ENCODE data around the gene TMEM198. TPM values are rescaled to one million over a fixed set of nuclear protein-coding genes. Genes with fewer than 3 reads are reported as not detected.

TMEM198 gene
- polyA plus RNA-seq, 2 donors, result 1.6 to 1.7 TPM

DNA sequence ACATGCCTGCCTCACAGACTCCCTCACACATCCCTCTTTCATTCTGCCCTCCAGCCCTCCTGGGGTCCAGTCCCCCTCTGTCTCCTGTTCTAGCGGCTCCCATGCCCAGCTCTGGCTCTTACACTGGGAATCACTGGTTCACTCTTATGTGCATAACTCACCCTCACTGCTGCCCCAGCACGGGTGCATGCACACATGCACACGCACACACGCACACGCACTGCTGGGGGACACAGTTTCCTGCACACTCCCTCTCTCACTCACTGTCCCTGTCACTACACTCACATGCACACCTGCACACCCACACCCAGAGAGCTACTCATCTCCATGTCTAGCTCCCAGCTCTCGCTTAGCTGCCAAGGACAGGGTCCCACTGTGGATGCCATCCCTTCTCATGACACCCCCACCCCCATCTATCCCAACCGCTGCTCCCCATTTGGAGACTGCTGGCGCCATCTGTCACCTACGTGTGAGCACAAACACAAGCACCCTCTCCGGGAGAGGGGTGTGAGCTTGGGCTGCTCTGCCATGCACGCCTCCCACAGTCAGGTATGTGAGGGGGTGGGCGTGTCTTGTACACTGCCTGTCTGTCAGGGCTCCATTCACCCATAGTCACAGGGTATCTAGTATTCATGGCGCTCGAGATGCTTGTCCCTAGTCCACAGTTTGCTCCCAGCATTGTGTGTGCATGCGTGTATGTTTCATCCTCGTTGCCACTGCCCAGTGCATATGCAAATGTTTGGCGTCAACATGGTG is 27.8 kb upstream of the TMEM198 start:
- no peak overlapping the region for H3K27ac ChIP-seq (ENCODE audit: low read depth in 2 of 2, low read length in 1 of 2)
- no peaks in the 10 kb centered on the region for H3K36me3 ChIP-seq (ENCODE audit: control insufficient read depth in 2 of 2, insufficient read depth in 2 of 2, low read length in 1 of 2)
- H3K27me3 ChIP-seq (ENCODE audit: control insufficient read depth in 1 of 2, insufficient read depth in 2 of 2, low read length in 2 of 2), result peaks cover 0 to 16% of the 10 kb centered on the region in 2 donors
- 56% methylated on average over 17 of the region's 17 CpGs for WGBS, 2 donors
- H3K4me3 ChIP-seq (ENCODE audit: low read depth in 1 of 2, low read length in 2 of 2), result no peak overlapping the region
- H3K9me3 ChIP-seq (ENCODE audit: control insufficient read depth in 2 of 2, insufficient read depth in 1 of 2, low read depth in 1 of 2, low read length in 1 of 2), result no peaks in the 10 kb centered on the region
- no peaks in the 10 kb centered on the region for H3K4me1 ChIP-seq (ENCODE audit: control insufficient read depth in 2 of 2, insufficient read depth in 2 of 2, low read length in 1 of 2)

DNA sequence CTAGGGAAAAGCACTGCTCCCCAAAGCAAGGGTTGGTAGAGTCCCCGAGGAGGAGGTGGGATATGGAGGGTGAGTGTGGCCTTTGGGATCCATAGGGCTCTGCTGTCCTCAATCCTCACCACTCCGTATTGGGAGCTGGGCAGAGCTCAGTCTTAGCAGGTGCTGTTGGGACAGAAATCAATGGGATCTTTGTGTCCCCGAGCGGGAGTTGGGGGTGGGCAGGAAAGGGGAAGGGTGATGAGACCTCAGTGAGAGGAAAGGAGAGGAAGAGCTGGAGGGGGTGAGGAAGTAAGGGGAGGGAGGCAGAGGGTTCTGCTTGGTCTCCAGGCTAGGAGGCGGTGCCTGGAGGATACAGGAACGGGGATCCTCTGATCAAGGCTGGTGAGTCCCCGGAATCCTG is 26.9 kb upstream of the TMEM198 start:
- WGBS, 2 donors, result 60 to 64% methylated on average over 7 of the region's 7 CpGs
- Histone ChIP-seq H3K4me1 (ENCODE audit: control insufficient read depth in 2 of 2, insufficient read depth in 2 of 2, low read length in 1 of 2) (peaks cover 0 to 2% of the 10 kb centered on the region in 2 donors), H3K9me3 (ENCODE audit: control insufficient read depth in 2 of 2, insufficient read depth in 1 of 2, low read depth in 1 of 2, low read length in 1 of 2) (no peaks in the 10 kb centered on the region), H3K4me3 (ENCODE audit: low read depth in 1 of 2, low read length in 2 of 2) (no peak overlapping the region), H3K27me3 (ENCODE audit: control insufficient read depth in 1 of 2, insufficient read depth in 2 of 2, low read length in 2 of 2) (peaks cover 0 to 14% of the 10 kb centered on the region in 2 donors), H3K36me3 (ENCODE audit: control insufficient read depth in 2 of 2, insufficient read depth in 2 of 2, low read length in 1 of 2) (no peaks in the 10 kb centered on the region), H3K27ac (ENCODE audit: low read depth in 2 of 2, low read length in 1 of 2) (no peak overlapping the region)

DNA sequence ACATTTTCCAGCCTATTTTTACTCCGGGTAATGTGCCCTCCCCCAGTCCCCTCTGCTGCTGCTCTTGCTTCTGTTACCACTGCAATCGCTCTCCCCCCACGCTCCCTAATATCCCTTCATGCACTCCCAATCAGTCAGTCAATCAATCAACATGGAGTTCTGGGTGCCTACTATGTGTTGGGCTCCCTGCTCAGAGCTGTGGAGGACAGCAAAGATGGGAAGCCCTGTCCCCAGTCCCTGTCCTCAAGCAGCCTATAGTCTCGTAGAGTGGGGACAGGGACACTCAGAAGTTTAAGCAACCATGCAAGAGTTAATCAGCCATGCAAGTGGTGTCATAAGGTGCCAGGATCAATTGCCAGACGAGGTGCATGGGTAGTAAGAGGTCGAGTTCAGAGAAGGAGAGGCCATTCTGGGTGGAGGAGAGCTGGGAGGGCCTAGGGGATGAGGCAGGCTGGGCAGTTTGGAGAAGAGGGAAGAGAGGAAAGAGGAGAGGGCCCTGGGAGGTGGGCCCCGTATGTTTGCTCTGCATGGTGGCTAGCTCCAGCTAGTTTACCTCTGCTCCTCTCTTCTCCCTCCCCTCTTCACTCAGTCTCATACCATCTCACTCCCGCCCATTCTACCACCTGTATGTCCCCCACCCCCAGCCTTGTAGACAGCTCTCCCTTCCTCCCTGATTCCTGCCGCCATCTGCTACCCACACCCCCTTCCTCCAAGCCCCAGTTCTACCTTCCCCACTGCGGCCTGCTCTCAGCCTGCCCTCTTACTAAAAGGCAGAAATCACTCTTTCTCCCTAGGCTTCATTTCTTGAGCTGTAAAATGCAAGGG is 25.7 kb upstream of the TMEM198 start:
- Histone ChIP-seq H3K4me1 (ENCODE audit: control insufficient read depth in 2 of 2, insufficient read depth in 2 of 2, low read length in 1 of 2) (peaks cover 0 to 2% of the 10 kb centered on the region in 2 donors), H3K9me3 (ENCODE audit: control insufficient read depth in 2 of 2, insufficient read depth in 1 of 2, low read depth in 1 of 2, low read length in 1 of 2) (no peaks in the 10 kb centered on the region), H3K36me3 (ENCODE audit: control insufficient read depth in 2 of 2, insufficient read depth in 2 of 2, low read length in 1 of 2) (no peaks in the 10 kb centered on the region), H3K27me3 (ENCODE audit: control insufficient read depth in 1 of 2, insufficient read depth in 2 of 2, low read length in 2 of 2) (peaks cover 0 to 11% of the 10 kb centered on the region in 2 donors), H3K4me3 (ENCODE audit: low read depth in 1 of 2, low read length in 2 of 2) (no peak overlapping the region), H3K27ac (ENCODE audit: low read depth in 2 of 2, low read length in 1 of 2) (no peak overlapping the region)
- 60 to 61% methylated on average over 10 of the region's 10 CpGs for WGBS, 2 donors

DNA sequence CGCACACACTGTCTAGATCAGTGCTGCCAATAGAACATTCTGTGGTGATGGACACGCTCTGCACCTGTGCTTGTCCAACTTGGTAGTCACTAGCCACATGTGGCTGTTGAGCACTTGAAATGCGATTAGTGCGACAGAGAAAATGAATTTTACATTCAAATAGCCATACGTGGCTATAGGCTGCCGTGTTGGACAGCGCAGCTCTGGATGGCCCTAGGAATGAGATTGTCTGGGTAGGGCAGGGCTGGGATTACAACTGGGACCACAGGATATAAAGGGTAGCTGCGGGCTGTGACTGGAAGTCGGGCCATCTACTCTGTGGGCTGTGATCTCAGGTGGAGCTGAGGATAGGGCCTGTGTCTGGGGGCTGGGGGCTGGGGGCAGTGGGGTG is 24.3 kb upstream of the TMEM198 start:
- Histone ChIP-seq H3K9me3 (ENCODE audit: control insufficient read depth in 2 of 2, insufficient read depth in 1 of 2, low read depth in 1 of 2, low read length in 1 of 2) (no peaks in the 10 kb centered on the region), H3K27ac (ENCODE audit: low read depth in 2 of 2, low read length in 1 of 2) (no peak overlapping the region), H3K27me3 (ENCODE audit: control insufficient read depth in 1 of 2, insufficient read depth in 2 of 2, low read length in 2 of 2) (peaks cover 0 to 4% of the 10 kb centered on the region in 2 donors), H3K4me1 (ENCODE audit: control insufficient read depth in 2 of 2, insufficient read depth in 2 of 2, low read length in 1 of 2) (peaks cover 0 to 2% of the 10 kb centered on the region in 2 donors), H3K4me3 (ENCODE audit: low read depth in 1 of 2, low read length in 2 of 2) (no peak overlapping the region), H3K36me3 (ENCODE audit: control insufficient read depth in 2 of 2, insufficient read depth in 2 of 2, low read length in 1 of 2) (no peaks in the 10 kb centered on the region)
- WGBS, 2 donors, result 87 to 91% methylated on average over 9 of the region's 9 CpGs

DNA sequence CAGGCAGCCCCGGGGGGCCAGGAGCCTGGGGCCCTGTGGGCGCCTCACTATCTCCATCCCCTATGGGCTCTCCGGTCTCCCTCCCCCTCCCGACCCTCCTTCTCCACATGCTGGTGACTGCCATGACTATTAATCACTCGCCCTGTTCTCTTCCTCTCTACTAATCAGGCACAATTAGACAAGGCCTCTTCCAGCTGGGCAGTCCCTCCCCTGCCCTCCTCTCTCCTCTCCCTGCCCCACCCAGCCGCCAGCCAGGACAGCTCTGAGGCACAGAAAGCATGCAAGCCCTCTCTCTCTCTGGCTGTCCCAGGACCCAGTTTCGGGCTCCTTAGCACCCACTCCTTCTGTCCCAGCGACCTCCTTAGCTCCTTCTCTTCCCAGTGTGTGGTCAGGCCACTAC is 23.7 kb upstream of the TMEM198 start:
- Histone ChIP-seq H3K4me1 (ENCODE audit: control insufficient read depth in 2 of 2, insufficient read depth in 2 of 2, low read length in 1 of 2) (peaks cover 0 to 2% of the 10 kb centered on the region in 2 donors), H3K4me3 (ENCODE audit: low read depth in 1 of 2, low read length in 2 of 2) (no peak overlapping the region), H3K27me3 (ENCODE audit: control insufficient read depth in 1 of 2, insufficient read depth in 2 of 2, low read length in 2 of 2) (peaks cover 0 to 4% of the 10 kb centered on the region in 2 donors), H3K27ac (ENCODE audit: low read depth in 2 of 2, low read length in 1 of 2) (no peak overlapping the region), H3K9me3 (ENCODE audit: control insufficient read depth in 2 of 2, insufficient read depth in 1 of 2, low read depth in 1 of 2, low read length in 1 of 2) (no peaks in the 10 kb centered on the region), H3K36me3 (ENCODE audit: control insufficient read depth in 2 of 2, insufficient read depth in 2 of 2, low read length in 1 of 2) (no peaks in the 10 kb centered on the region)
- 68 to 71% methylated on average over 8 of the region's 8 CpGs for WGBS, 2 donors

DNA sequence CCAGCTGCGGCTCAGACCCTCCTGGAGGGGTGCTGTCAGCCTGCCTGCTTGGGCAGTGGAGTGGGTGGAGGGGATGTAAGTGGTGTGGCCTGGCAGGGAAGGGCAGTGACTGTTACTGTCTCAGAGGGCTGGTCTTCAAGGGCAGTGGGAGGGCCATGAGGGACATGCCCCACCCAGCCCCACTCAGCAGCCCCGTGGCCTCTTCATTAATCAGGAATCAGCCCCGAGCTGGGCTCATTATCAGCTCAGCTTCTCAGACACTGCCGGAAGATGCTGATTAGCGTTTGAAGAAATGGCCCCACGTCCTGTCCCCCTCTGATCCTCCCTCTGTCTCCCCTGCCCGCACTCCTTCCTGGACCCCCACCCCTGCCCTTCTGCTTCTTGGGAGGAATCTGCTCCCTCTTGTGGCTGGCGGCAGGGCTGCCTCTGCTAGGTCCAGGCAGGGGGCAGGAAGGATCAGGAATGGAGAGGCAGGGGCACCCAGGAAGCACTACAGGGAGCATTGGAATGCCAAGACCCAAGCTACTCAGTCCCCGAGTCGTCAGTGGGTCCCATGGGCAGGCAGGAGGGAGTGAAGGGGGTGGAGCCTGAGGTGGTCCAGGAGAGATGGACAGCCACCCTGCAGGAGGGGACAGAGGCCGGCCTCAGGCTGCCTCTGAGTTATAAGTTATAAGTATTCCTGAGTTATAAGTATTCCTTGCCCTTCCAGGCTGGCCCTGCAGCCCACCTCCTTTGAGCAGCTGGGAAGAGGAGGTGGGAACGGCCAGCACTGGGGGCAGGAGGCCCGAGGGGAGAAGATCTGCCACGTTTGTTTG is 22.6 kb upstream of the TMEM198 start:
- 16 to 24% methylated on average over 14 of the region's 14 CpGs for WGBS, 2 donors
- no peaks in the 10 kb centered on the region for H3K9me3 ChIP-seq (ENCODE audit: control insufficient read depth in 2 of 2, insufficient read depth in 1 of 2, low read depth in 1 of 2, low read length in 1 of 2)
- no peak overlapping the region for H3K27ac ChIP-seq (ENCODE audit: low read depth in 2 of 2, low read length in 1 of 2)
- H3K36me3 ChIP-seq (ENCODE audit: control insufficient read depth in 2 of 2, insufficient read depth in 2 of 2, low read length in 1 of 2), result no peaks in the 10 kb centered on the region
- H3K4me3 ChIP-seq (ENCODE audit: low read depth in 1 of 2, low read length in 2 of 2), result no peak overlapping the region
- peaks cover 0 to 2% of the 10 kb centered on the region in 2 donors for H3K4me1 ChIP-seq (ENCODE audit: control insufficient read depth in 2 of 2, insufficient read depth in 2 of 2, low read length in 1 of 2)
- peaks cover 0 to 4% of the 10 kb centered on the region in 2 donors for H3K27me3 ChIP-seq (ENCODE audit: control insufficient read depth in 1 of 2, insufficient read depth in 2 of 2, low read length in 2 of 2)

DNA sequence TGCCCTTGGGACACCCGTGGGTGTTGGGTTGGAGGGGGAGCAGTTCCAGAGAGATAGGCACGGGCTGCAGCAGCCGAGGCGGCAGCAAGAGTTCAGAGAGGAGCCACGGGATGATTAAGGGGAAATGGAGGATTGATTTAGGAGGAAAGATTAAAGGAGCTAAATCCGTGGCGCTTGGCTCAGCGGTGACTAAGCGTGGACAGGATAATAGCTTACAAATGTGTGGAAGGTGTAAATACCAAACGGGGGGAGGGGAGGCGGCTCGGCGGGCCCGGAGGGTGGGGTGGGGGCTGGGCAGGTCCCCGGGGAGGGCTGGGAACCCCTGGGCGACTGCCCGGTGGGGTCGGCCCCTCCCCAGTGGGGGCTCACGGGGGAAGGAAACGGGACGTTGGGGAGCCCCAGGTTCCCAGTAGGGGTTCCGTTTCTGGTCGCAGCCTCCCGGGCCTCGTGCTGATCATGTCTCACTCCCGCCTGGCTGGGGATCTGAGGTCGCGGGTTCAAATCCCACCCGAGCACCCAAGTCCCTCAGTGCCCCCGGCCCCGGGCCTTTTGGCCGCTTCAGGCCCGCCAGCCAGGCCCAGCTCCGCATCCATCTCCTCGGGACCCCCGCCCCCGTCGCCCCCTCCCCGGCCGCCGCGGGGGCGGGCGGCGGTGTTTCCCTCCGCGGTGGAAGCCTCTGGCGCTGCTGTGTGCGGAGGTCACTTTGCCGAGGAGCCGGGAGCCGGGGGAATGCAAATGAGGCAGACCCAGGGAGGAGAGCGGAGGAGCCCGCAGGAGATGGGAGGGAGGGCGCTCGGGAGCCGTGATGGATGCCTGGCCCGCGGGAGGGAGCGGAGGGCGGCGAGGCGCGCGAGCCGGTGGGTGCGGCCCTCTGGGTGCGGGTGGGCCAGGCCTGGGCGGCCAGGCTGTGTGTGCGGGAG is 21.5 kb upstream of the TMEM198 start:
- peaks cover 0 to 2% of the 10 kb centered on the region in 2 donors for H3K4me1 ChIP-seq (ENCODE audit: control insufficient read depth in 2 of 2, insufficient read depth in 2 of 2, low read length in 1 of 2)
- H3K9me3 ChIP-seq (ENCODE audit: control insufficient read depth in 2 of 2, insufficient read depth in 1 of 2, low read depth in 1 of 2, low read length in 1 of 2), result no peaks in the 10 kb centered on the region
- H3K4me3 ChIP-seq (ENCODE audit: low read depth in 1 of 2, low read length in 2 of 2), result peak overlapping the region; percentile 3 to 16
- H3K36me3 ChIP-seq (ENCODE audit: control insufficient read depth in 2 of 2, insufficient read depth in 2 of 2, low read length in 1 of 2), result no peaks in the 10 kb centered on the region
- H3K27me3 ChIP-seq (ENCODE audit: control insufficient read depth in 1 of 2, insufficient read depth in 2 of 2, low read length in 2 of 2), result peaks cover 0 to 4% of the 10 kb centered on the region in 2 donors
- peak overlapping the region in 1 of 2 donors; percentile 17 for H3K27ac ChIP-seq (ENCODE audit: low read depth in 2 of 2, low read length in 1 of 2)
- WGBS, 2 donors, result 2% methylated on average over 50 to 70 of the region's 70 CpGs

DNA sequence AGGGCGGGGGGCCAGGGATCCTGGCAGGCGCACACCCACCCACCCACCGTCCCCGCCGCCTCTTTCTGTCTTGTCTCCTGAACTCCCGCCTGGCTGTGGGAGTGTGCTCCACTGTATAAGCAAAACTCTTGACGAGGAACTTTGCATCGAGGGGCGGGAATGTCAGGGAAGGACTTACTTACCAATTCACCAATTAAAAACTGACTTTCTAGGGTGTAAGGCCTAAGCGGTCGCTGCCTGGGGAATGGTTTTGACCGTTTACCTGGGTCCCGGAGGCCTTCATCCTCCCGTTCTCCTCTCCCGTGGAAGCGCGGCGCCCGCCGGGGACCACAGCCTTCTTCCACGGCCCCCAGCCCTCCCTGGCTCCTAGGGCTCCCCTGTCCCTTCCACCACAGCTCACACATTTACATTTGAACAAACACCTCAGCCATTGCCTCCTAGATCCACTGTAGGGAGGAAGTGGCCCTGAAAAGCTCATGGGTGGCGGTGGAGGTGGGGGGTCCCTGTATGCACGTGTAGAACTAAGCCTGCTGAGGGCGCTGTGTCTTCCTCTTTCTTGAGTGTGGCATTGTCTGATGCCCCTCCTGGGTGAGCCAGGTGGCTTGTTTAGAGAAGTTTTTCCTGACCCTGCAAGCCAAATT is 20.7 kb upstream of the TMEM198 start:
- no peaks in the 10 kb centered on the region for H3K36me3 ChIP-seq (ENCODE audit: control insufficient read depth in 2 of 2, insufficient read depth in 2 of 2, low read length in 1 of 2)
- no peak overlapping the region for H3K27ac ChIP-seq (ENCODE audit: low read depth in 2 of 2, low read length in 1 of 2)
- H3K4me3 ChIP-seq (ENCODE audit: low read depth in 1 of 2, low read length in 2 of 2), result no peak overlapping the region
- H3K9me3 ChIP-seq (ENCODE audit: control insufficient read depth in 2 of 2, insufficient read depth in 1 of 2, low read depth in 1 of 2, low read length in 1 of 2), result no peaks in the 10 kb centered on the region
- H3K4me1 ChIP-seq (ENCODE audit: control insufficient read depth in 2 of 2, insufficient read depth in 2 of 2, low read length in 1 of 2), result peaks cover 0 to 2% of the 10 kb centered on the region in 2 donors
- peaks cover 0 to 4% of the 10 kb centered on the region in 2 donors for H3K27me3 ChIP-seq (ENCODE audit: control insufficient read depth in 1 of 2, insufficient read depth in 2 of 2, low read length in 2 of 2)
- WGBS, 2 donors, result 19 to 27% methylated on average over 24 of the region's 24 CpGs

Data from esophagus (tissue), 2 donors.